Measurements from ENCODE around the gene CLN6.

DNA sequence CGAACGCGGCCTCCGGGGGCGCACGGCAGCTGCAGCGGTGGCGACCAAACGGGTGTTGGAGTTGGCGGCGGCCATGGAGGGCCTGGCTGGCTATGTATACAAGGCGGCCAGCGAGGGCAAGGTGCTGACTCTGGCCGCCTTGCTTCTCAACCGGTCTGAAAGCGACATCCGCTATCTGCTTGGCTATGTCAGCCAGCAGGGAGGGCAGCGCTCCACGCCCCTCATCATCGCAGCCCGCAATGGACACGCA lies 48.7 kb upstream of the CLN6 start:
- TF ChIP-seq, protein P1, sequence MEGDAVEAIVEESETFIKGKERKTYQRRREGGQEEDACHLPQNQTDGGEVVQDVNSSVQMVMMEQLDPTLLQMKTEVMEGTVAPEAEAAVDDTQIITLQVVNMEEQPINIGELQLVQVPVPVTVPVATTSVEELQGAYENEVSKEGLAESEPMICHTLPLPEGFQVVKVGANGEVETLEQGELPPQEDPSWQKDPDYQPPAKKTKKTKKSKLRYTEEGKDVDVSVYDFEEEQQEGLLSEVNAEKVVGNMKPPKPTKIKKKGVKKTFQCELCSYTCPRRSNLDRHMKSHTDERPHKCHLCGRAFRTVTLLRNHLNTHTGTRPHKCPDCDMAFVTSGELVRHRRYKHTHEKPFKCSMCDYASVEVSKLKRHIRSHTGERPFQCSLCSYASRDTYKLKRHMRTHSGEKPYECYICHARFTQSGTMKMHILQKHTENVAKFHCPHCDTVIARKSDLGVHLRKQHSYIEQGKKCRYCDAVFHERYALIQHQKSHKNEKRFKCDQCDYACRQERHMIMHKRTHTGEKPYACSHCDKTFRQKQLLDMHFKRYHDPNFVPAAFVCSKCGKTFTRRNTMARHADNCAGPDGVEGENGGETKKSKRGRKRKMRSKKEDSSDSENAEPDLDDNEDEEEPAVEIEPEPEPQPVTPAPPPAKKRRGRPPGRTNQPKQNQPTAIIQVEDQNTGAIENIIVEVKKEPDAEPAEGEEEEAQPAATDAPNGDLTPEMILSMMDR (IDR thresholded peaks at IDR 0.05) = peak; percentile 47
- TF ChIP-seq, protein P2, sequence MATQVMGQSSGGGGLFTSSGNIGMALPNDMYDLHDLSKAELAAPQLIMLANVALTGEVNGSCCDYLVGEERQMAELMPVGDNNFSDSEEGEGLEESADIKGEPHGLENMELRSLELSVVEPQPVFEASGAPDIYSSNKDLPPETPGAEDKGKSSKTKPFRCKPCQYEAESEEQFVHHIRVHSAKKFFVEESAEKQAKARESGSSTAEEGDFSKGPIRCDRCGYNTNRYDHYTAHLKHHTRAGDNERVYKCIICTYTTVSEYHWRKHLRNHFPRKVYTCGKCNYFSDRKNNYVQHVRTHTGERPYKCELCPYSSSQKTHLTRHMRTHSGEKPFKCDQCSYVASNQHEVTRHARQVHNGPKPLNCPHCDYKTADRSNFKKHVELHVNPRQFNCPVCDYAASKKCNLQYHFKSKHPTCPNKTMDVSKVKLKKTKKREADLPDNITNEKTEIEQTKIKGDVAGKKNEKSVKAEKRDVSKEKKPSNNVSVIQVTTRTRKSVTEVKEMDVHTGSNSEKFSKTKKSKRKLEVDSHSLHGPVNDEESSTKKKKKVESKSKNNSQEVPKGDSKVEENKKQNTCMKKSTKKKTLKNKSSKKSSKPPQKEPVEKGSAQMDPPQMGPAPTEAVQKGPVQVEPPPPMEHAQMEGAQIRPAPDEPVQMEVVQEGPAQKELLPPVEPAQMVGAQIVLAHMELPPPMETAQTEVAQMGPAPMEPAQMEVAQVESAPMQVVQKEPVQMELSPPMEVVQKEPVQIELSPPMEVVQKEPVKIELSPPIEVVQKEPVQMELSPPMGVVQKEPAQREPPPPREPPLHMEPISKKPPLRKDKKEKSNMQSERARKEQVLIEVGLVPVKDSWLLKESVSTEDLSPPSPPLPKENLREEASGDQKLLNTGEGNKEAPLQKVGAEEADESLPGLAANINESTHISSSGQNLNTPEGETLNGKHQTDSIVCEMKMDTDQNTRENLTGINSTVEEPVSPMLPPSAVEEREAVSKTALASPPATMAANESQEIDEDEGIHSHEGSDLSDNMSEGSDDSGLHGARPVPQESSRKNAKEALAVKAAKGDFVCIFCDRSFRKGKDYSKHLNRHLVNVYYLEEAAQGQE (IDR thresholded peaks at IDR 0.05; ENCODE audit: insufficient read depth in 1 of 2, low read depth in 2 of 2, low read length in 1 of 2) = no peak
- TF ChIP-seq POLR2AphosphoS5 (IDR thresholded peaks at IDR 0.05; ENCODE audit: low read depth, low read length) (no peak), SIN3A (IDR thresholded peaks at IDR 0.05; ENCODE audit: borderline replicate concordance, insufficient read depth, low read depth, low read length) (0 out of 2 replicates have a peak, but pooled peaks have one; percentile 15), TCF7L2 (IDR thresholded peaks at IDR 0.05; ENCODE audit: low read depth, low read length) (no peak)
